Mammary epithelial cell (primary cell): ENCODE data around the gene RTL10.

Experiments
- CTCF ChIP-seq, 2 donors: IDR thresholded peaks in 1 of 2; conservative IDR thresholded peaks in 1 of 2; 2 replicates each; pipeline ENCODE4 v1.5.1; 2011 to 2012; ENCODE audit warnings: inconsistent platforms in 2 of 2, low read length in 2 of 2, mild to moderate bottlenecking in 2 of 2, control low read depth in 1 of 2, low read depth in 1 of 2; ENCODE audit not compliant: insufficient read depth in 1 of 2; ENCODE audit errors: extremely low read depth in 1 of 2
- EZH2 ChIP-seq: IDR thresholded peaks from 2 replicates; pipeline ENCODE4 v1.6.1; 2012; ENCODE audit warnings: low read length, inconsistent platforms, borderline replicate concordance

DNA sequence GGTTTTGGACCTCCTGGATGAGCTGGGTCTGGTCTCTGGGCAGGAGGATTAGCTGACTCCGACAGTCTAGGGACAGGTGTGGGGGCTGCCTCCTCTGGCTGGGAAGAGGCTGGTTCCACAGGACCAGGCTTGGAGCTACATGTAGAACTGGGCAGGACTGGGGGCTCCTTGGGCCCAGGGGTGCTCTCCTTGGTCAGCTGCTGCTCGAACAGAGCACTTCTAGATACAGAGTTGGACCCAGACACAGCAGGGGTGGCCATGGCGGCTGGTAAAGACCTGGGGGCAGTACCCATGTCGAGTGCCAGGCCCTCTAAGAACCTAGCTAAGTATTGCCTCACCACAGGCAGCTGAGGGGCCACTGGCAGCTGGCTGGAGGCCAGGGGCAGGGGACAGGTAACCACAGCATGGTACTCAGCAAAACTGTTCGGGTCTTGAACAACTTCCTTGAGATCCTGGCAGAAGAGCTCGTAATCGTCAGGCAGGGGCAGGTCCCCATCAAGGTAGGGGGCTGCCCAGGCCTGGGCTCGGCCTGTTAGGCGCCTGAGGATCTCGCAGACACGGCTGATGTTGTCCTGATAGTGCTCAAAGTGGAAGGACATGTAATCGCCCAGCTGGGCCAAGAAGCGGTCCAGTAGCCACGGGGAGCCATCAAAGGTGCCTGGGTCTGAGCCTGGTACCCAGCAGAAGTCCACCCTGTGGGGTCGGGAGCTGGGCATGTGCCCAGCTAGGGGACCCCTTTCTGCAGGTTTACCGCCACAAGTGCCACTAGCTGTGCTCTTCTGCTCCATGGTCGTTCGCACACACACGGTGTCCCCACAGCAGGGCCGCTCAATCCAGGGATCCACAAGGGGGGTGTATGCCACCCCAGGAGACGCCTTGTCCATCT lies 3.1 kb downstream of the RTL10 start:
- TF ChIP-seq EZH2 (no peak), CTCF (conservative IDR thresholded peaks at IDR 0.05 in 1 of 2, IDR thresholded peaks at IDR 0.05 in 1 of 2; ENCODE audit: extremely low read depth in 1 of 2, insufficient read depth in 1 of 2, low read depth in 1 of 2, low read length in 2 of 2) (no peak)
